CMK (cell line): ENCODE measurements around the gene ABLIM2.

ENCODE experiments used
- DNase-seq: peaks from one replicate; pipeline ENCODE4 v3.0.0-alpha.2; 2010; ENCODE audit warnings: low read depth

ABLIM2 gene

DNA sequence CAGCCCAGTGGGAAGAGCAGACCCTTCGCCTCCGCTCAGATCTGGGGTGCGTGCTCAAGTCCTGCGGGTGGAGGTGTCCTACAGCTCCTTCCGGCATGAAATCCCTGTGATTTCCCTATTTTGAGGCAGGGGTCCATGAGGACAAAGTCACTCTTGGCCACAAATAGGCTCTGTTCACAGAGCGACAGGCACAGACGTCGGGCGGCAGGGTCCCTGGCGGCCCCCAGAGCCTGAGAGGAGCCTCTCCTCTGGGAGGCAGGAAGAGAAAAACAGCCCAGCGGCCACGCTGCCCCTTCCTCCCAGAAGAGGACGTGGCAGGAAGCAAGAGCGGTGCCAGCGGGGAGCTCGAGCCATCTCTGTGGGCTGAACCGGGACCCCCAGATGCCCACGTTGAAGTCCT lies 38.7 kb downstream of the ABLIM2 start:
- no peak for DNase-seq

DNA sequence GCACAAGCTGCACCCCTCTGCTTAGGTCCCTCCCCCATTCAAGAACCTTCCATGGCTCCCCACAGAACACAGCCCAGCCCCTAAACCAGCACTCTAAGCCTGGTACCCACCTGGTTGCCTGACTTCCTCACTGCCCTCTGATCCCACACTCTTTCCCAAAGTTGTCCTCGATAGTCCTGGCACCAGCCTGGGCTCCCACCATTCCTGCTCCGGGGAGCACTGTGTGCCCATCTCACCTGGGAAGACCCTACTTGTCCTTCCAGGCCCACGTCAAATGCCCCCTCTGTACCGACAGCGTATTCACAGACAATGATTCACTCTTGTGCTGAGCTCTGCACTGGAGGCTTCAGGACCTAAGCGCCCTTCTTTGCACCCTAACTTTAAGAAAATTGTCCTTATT lies 40.1 kb downstream of the ABLIM2 start:
- DNase-seq, result no peak

DNA sequence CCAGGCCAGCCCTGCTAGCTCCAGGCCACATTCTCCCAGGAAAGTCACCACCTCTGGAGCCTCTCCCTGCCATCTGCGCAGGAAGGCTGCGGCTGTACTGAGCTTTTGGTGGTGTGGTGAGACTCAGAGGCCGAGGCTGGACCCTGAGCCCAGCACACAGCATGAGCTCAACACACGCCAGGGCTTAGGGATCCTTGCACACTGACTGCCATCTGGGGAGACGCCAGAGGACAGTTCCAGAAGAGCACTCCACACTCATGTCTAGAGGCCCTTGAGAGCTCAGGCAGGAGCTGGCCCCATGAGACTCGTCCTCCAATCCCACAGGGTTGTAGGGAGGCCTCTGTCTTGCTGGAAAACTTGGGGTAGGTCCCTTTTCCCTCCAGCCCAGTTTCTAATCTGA lies 40.6 kb downstream of the ABLIM2 start:
- DNase-seq, result no peak

DNA sequence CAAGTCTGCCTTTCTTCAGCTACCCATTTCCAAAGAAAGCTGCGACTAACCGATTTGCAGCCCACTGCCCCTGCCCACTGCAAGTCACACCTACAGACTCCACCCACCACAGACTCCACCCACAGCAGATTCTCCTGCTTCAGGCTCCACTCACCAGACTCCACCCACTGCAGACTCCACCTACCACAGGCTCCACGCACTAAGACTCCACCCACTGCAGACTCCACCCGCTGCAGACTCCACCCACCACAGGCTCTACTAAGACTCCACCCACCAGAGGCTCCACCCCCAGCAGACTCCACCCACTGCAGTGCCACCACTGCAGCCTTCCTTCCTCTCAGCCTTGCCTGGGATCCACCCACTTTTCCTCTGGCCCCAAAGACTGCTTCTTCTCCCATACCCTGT lies 41.3 kb downstream of the ABLIM2 start:
- peak; percentile 80 for DNase-seq

DNA sequence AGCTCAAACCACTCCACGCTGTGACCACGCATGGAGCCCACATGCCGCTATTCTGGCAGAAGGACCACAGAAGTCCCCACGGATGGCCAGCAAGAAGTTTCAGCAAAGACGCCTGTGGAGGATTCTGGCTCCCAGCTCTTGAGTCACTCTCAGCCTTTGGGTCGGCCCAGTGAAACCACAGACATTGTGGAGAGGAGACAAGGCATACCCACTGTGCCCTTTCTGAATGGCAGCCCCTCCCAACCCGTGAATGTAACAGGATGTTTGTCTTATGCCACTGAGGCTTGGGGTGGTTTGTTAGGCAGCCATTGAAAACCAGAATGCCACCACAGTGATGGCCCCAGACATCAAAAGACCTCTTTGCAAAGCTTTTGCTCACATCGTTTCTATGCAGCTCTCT lies 42.7 kb downstream of the ABLIM2 start:
- no peak for DNase-seq

DNA sequence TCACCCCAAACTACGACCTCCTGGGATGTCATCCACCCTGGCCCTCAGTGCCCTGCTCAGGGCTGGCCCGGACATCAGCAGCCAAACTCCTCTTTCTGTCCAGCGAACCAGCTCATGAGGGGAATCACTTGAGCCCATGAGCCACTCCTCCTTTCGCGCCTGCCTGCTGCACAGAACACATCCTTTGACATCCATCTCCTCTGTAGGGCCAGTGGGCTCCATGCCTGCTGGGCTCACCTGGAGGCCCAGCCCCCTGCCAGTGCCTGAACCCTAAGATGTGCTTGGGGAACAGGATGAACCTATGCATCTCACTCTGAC lies 43.5 kb downstream of the ABLIM2 start:
- DNase-seq, result no peak

DNA sequence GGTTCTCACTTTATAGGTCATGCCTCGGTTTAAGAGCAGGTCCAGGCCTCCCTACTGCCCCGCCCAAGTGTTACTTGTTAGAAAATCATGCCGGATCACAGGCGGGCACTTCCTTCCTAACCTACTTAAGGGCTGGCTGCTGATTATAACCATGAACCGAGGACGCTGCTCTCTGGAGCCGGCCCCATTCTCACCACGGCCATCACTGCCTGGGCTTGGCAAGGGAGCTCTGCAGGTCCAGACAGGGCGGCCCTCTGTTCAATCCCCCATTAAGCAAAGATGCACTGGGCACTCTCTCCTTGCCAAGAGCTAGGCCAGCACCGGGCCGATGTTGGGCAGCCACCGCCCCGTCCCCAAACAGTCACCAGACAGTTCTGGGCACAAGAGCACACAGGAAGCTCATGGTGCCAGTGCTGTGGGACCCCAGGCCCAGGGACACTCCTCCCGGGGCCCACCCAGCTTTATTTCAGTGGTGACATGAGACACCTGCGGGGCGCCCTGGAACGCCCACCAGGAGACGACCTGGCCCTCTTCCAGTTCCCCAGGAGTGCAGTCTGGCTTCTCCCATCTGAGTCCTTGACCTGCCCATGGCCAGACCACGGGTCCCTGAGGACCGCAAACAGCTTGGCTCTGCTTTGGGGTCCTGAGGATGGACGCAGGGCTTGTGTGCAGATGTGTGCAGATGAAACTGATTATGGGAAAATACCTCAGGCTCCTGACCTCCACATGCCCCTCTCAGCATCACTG lies 44.0 kb downstream of the ABLIM2 start:
- DNase-seq, result no peak

DNA sequence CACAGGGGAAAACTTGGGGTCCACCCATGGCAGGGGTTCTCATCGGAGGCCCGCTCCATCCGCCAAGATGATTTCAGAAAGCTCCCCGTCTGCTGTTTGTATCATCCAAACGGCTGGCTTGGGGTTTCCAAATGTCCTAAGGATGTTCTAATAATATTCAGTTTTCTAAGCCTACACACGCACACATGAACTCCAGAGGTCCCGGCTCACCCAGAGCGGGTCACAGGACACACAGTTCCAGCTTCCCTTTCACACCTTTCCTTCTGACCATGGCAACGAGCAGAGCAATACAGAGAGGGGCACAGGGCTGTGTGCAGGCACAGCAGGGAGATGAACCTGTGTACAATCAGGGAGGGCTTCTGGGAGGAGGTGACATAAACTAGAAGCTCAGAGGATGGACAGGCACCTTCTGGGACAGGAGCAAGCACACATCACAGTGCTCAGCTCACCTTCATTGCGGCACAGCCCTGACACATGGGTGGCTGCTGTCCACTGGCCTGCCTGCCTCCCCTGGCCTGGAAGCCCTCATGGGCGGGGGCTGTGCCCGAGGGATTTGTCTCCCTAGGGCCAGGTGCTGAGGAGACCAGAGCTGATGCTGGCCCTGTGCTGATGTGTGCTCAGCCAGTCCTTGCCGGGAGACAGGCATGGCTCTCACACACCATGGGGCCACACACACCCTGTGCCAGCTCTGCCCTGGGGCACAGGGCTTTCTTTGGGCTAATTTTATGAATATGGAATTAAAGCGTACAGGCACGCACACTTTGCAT lies 44.8 kb downstream of the ABLIM2 start:
- DNase-seq, result no peak

DNA sequence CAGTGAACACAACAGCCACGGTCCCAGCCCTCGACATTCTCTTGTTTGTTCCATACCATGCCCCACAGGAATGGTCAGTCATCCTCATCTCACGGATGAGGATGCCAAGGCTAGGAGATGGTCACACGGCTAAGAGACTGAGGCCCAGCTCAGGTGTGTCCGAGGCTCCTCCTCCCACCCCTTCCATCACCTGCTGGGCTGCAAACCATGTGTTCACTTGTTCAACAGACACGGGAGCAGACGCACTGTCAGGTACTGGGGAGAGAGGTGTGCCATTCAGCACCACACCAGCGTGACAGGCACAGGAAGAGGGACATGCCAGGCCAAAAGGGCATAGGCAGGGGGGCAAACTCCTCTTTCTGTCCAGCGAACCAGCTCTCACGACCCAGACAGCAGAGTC lies 45.9 kb downstream of the ABLIM2 start:
- no peak for DNase-seq

DNA sequence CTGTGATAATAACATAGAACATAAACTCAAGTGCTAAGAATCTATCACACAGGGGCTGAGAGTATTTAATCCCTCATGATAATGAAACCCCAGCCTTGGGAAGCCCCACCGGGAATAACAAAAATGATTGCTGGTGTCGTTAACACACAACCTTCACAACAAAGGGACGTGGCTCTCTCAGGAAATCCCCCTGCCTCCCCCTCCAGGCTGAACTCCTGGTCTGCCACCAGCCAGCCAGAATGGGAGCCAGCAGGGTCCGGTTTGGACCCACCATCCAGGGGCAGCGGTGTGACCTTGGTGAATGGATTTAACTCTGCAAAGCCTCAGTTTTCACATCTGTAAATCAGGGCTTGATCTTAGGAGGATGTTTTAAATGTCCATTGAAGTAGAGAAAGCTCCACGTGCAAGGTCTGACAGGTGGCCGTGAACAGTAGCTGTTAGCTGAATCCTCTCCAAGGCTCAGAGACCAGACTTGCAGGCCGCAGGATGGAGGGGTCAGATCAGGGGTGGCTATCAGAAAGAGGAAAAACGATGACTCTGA lies 46.5 kb downstream of the ABLIM2 start:
- no peak for DNase-seq

DNA sequence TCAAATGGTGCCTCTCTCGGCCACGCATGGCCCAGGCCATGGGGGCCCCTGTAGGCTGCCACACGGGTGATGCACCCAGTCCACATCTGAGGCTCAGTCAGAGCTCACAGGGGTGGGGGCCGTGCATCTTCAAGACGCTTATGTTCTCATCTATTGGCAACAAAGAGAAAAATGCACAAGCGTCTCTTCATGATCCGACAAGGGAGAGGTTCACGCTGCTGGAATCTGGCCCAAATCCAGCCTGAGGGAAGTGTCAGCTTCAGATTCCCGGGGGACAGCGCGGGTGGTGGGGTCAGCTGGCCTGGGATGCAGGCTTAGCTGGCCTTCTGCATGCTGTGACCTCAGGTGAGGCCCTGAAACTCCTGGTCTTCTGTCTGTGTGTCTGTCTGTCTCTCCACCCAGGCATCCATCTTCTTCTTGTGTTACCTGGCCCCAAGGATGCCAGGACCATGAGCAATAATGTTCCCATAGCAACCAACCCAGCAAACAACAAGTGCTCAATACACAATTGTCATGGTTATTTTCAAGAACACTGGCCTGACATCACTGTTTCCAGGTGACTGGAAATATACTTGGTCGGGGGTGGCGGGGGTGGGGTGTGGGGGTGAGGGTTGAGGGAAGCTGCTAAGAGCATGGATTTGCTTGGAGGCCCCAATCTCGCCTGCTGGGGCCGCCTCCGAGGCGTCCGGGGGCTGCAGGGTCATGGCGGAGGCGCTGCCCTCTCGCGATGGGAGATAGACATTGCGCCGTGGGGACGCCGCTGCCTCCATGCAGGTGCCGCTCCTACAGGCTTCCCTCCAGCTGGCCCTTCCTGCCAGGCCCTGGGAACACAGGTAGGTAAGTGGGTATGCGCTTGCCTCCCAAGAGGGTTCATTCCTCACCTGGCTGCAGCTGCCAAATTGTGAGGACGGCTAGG lies 48.3 kb downstream of the ABLIM2 start:
- no peak for DNase-seq

DNA sequence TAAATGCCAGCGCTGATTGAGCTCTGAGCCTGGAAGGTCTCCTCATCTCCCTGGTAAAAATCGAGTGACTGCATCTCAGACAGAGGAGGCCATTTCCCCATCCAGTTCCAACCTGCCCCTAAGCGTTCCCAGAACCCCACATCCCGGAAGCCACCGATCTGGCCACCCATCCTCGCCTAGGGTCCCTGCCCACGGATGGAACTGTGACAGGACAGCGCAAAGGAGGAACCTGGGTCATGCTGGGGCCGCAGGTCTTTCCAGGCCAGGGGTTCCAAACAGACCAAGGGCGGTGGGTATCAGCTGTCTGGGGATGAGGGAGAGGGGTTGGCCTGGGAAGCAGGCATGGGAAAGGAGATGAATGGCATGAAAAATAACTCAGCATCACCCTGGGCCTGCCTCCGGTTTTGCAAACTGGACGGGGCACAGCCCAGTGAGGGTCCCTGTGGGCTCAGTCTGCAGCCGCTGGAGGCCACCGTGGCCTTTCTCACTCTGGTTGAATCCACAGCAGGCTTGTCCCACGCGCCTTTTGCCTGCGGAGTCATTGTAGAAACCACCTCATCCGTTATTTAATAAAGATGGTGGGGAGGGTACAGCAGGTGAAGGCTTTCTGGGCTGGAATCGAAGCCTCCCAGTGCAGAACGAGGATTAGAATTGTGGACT lies 49.1 kb downstream of the ABLIM2 start:
- DNase-seq, result no peak

DNA sequence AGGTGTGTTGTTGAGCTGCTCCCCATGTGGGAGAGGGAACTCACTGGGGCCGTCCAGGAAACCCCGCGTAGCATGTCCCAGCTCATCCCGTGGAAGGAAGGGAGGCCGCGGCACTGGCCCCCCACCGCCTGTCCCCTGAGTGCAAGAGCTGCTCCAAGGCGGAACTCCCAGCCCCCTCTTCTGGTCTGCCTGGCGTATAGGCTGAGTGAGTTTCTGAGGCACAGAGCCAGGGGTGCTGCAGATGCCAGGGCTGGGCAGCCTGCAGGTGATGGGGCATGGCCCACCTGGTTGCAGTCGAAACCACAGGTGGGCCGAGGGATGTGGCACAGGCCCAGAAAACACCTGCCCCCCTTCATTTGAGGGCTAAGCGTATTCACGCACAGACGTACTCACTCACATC lies 49.6 kb downstream of the ABLIM2 start:
- no peak for DNase-seq

DNA sequence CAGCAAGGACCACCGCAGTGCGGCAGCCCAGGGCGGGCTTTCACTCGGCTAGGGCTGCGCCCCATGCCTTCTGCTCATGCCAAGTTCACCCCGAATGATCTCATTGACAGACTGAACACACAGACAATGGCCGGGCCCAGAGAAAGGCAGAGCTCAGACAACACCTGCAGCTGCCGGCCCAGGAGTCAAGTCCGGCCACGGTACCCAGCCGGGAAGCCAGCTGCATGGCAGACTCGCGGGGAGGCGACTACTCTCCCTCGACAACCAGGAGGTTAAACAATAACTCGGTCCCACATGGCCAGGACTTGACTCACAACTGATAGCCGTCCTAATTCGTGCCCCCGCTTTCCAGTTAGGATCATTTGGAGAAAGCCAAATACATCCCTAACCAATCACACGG lies 50.4 kb downstream of the ABLIM2 start:
- DNase-seq, result no peak

DNA sequence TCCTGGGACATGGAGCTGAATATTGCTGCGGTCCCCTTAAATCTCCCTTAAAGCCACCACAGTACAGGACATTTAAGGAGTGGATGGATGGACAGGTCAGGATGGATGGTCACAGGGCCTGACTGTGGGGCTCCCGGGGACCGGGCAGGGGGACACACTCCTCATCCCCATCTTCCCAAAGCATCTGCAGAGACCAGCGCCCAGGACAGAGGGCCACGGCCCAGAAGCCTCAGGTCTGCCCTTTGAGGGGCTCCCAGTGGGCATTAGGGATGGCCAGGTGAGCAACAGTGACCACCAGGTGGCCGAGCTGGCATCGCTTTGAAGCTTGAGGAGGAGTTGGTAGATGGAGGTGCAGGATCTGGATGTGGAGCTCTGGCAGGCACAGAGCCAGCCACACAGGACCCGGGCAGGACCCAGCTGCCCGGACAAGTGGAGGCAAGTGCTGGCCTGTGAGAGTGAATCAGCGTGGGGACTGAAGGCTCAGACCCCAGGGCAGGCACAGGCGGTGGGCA lies 51.4 kb downstream of the ABLIM2 start:
- DNase-seq, result no peak

DNA sequence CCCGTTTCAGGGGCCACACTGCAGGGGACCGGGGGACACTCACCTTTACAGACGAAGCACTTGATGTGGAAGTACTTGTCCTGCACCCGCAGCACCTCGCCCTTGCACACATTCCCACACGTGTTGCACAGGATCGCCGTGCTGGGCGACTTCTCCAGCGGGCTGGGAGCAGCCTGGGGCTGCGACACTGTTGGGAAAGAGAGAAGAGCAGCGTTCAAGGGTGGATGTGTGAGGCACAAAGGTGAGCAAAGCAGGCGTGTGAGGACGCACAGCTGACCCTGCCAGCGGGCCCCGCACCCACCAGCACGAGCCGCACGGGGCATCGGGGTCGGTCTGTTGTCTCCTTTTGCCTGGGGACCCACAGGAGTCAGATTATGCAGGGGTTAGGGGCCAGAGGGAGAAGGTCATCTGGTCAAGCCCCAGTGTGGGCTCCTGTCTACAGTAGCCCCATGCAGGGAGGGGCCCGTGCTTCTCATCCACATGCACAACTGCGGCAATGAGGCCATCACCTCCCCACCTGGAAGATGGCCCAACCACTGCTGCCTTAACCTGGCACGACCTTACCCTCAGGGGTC lies 52.1 kb downstream of the ABLIM2 start:
- no peak for DNase-seq

DNA sequence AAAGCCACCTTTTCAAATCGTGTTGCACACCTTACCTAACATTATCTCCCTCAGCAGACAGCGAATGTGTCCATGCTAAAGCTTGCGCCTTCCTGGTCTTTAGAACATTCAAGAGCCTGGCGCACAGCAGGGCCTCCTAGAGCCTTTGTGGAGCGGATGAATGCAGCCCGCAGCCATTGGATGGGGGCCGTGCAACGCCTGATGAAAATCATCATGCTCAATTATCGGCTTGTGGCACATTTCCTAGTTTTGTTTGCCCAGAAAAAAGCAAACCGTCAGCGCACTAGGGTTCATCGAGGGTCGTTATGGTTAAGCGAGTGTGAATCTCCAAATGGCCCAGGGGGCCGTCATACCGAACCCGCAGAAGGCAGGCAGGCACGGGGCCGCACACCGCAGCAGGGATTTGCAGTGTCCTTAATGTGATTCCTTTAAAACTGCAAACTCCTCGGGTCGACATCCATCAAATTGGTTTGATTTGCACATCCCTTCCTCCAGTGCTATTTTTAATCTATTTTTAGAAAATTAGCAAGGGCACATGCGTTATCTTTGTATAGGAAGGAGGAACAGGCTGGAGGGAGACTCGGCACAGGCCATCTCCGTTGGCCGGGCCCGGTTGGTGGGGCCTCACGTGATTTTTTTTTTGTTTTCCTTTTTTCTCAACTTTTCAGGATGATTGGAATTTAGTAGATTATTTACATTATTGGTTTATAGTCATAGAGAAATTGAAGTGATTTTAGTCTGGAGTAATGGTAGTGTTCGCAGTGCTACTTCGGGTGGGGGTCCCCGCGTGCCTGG lies 53.1 kb downstream of the ABLIM2 start:
- DNase-seq, result no peak

DNA sequence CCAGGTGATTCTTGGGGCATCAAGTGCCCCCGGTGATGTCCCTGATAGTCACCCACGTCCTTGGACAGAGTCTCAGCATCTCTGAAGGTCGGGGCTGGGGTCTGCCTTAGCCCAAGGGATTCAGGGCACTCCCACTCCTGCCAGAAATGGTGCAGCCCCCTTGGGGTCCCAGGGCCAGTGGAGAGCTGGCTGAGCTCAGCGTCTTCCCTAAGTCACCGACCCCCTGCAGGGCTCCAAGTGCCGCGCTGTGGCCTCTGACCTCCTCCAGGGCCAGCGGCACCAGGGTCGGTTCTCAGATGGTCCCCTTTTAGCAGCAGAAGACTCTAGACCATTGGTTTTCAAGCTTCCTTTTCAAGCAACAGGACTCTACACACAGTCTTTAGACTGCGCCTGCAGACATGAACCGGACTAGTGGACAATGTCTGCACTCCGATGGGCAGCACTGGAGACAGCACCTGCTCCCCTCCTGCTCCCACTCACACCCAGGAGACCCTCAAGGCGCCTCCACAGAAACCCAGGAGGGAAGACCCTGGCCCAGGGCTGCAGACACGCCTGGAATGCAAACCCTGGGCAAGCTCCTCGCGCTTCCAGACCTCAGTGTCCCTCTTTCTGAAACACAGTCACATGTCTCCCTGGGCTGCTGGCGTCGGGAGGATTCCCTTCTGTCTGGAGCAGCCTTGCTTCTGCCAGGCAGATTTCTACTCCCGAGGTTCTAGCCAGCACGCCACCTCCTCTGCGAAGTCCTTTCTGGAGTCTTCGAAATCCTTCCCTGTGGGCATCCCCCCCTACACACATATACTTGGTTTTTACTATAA lies 53.9 kb downstream of the ABLIM2 start:
- no peak for DNase-seq
